A549 (cell line): ENCODE results near the gene GPR153. TPM values are rescaled to one million over a fixed set of nuclear protein-coding genes. Genes with fewer than 3 reads are reported as not detected.

Experiments
- ATAC-seq, 2 experiments: fragments of 200-7000 bp in 1 of 2; fragments of >200 bp in 1 of 2; cut with Nextera tagmentation in 1 of 2; cut with Tn5 transposase in 1 of 2; 3 replicates each; pipeline versions ENCODE4 v1.8.0 to v1.9.1; 2018 to 2020; ENCODE audit warnings: mild to moderate bottlenecking in 1 of 2, moderate library complexity in 1 of 2
- CTCF ChIA-PET: fragments of 300-600 bp; sonication (Branson Sonifier 250); formaldehyde crosslinking; extraction: SDS; loops from one replicate; lab custom pipeline; 2021; ENCODE audit warnings: antibody characterized with exemption, inconsistent platforms; lab: Yijun Ruan, JAX
- POLR2A ChIA-PET: fragments of 350-600 bp; formaldehyde crosslinking; extraction: SDS; loops from one replicate; lab custom pipeline; 2021; ENCODE audit warnings: antibody characterized with exemption, inconsistent platforms; lab: Yijun Ruan, JAX
- DNase-seq, 2 experiments: peaks; one replicate each; pipeline versions ENCODE4 v3.0.0 to v3.0.0-alpha.2; 2011 to 2016; ENCODE audit warnings: low read depth in 1 of 2, low spot score in 1 of 2
- FAIRE-seq: peaks from 2 replicates; lab custom pipeline; 2011; peaks lifted over from hg19 to GRCh38; lab: Jason Lieb, UNC
- H3K27ac ChIP-seq, 2 experiments: fragments of >200 bp; sonication (Bioruptor Twin); formaldehyde crosslinking; 3 replicates each; pipeline ENCODE4 v1.5.1; 2016 to 2017
- H3K4me1 ChIP-seq: fragments of >200 bp; sonication (Bioruptor Twin); formaldehyde crosslinking; 3 replicates; pipeline ENCODE4 v1.6.1; 2016
- H3K4me2 ChIP-seq: fragments of >200 bp; sonication (Bioruptor Twin); formaldehyde crosslinking; 3 replicates; pipeline ENCODE4 v1.6.1; 2016
- H3K4me3 ChIP-seq: fragments of >200 bp; sonication (Bioruptor Twin); formaldehyde crosslinking; 3 replicates; pipeline ENCODE4 v1.5.1; 2016
- H3K9me3 ChIP-seq: fragments of >200 bp; sonication (Bioruptor Twin); formaldehyde crosslinking; 3 replicates; pipeline ENCODE4 v1.6.1; 2016
- CHD2 ChIP-seq: fragments of 150-350 bp; IDR thresholded peaks from 2 replicates; pipeline ENCODE4 v1.6.1; 2014; ENCODE audit warnings: low read length; ENCODE audit not compliant: partially characterized antibody
- CHD4 ChIP-seq: fragments of 200-600 bp; sonication (generic); IDR thresholded peaks from 2 replicates; pipeline ENCODE4 v1.6.1; 2016; ENCODE audit warnings: antibody characterized with exemption, mild to moderate bottlenecking, borderline replicate concordance
- E2F6 ChIP-seq: IDR thresholded peaks from 2 replicates; pipeline ENCODE4 v1.6.1; 2012; ENCODE audit warnings: low read depth, borderline replicate concordance
- ESRRA ChIP-seq: fragments of 150-350 bp; IDR thresholded peaks from 2 replicates; pipeline ENCODE4 v1.6.1; 2014; ENCODE audit warnings: mild to moderate bottlenecking, low read length, borderline replicate concordance
- FOSB ChIP-seq: fragments of 250-450 bp; sonication (Bioruptor Pico); IDR thresholded peaks from 2 replicates; pipeline ENCODE4 v1.5.0; 2020; ENCODE audit warnings: mild to moderate bottlenecking, moderate library complexity
- FOXS1 ChIP-seq: fragments of 250-450 bp; sonication (Bioruptor Pico); IDR thresholded peaks from 2 replicates; pipeline ENCODE4 v1.5.0; 2020; ENCODE audit warnings: mild to moderate bottlenecking, moderate library complexity
- GATA3 ChIP-seq: IDR thresholded peaks from 2 replicates; pipeline ENCODE4 v1.6.1; 2012; ENCODE audit warnings: borderline replicate concordance
- HDAC2 ChIP-seq: fragments of 200-600 bp; sonication (generic); IDR thresholded peaks from 2 replicates; pipeline ENCODE4 v1.6.1; 2016
- HES2 ChIP-seq: fragments of >200 bp; sonication (Bioruptor Twin); formaldehyde crosslinking; IDR thresholded peaks from 2 replicates; pipeline ENCODE4 v1.6.1; 2016
- HOXA7 ChIP-seq: fragments of 250-450 bp; sonication (Bioruptor Pico); IDR thresholded peaks from 2 replicates; pipeline ENCODE4 v1.5.0; 2020; ENCODE audit warnings: mild to moderate bottlenecking, moderate library complexity
- MAFK ChIP-seq: fragments of 450-650 bp; IDR thresholded peaks from 2 replicates; pipeline ENCODE4 v1.6.1; 2014; ENCODE audit not compliant: partially characterized antibody
- MAZ ChIP-seq: fragments of 150-350 bp; IDR thresholded peaks from 2 replicates; pipeline ENCODE4 v1.6.1; 2014; ENCODE audit warnings: antibody characterized with exemption, low read depth, low read length, borderline replicate concordance
- PBX3 ChIP-seq: IDR thresholded peaks from 2 replicates; pipeline ENCODE4 v1.6.1; 2012
- PHF8 ChIP-seq: fragments of 200-600 bp; sonication (generic); IDR thresholded peaks from 2 replicates; pipeline ENCODE4 v1.6.1; 2016; ENCODE audit warnings: low read depth, mild to moderate bottlenecking, antibody characterized with exemption, moderate library complexity, borderline replicate concordance
- RAD21 ChIP-seq, 2 experiments: fragments of >200 bp in 1 of 2; sonication (Bioruptor Twin) in 1 of 2; formaldehyde crosslinking in 1 of 2; IDR thresholded peaks in 1 of 2; conservative IDR thresholded peaks in 1 of 2; 2 replicates in 1 of 2; 3 replicates in 1 of 2; pipeline ENCODE4 v1.6.1; 2012 to 2018; ENCODE audit warnings: inconsistent platforms in 1 of 2
- RFX5 ChIP-seq: fragments of 450-650 bp; IDR thresholded peaks from 2 replicates; pipeline ENCODE4 v1.7.1; 2014; ENCODE audit warnings: antibody characterized with exemption, mild to moderate bottlenecking, moderate library complexity
- RNF2 ChIP-seq: fragments of 200-600 bp; sonication (generic); IDR thresholded peaks from 2 replicates; pipeline ENCODE4 v1.6.1; 2016; ENCODE audit warnings: low read depth, mild to moderate bottlenecking, antibody characterized with exemption, moderate library complexity, borderline replicate concordance
- ZC3H11A ChIP-seq: fragments of 450-650 bp; IDR thresholded peaks from 2 replicates; pipeline ENCODE4 v1.6.1; 2014; ENCODE audit warnings: antibody characterized with exemption, mild to moderate bottlenecking
- WGBS: methylation state at CpG from one replicate; pipeline ENCODE4 v1.1.6; 2017; ENCODE audit errors: missing lambda C conversion rate; 5-methylcytosine and 5-hydroxymethylcytosine counted together
- polyA plus RNA-seq, 4 experiments: library from polyadenylated mRNA; depleted of rRNA in 3 of 4; stranded (reverse); fragments of >200 nt; fragmentation: RNase III in 1 of 4; extraction: RNeasy Plus Mini Kit Qiagen cat#74134 plus additional on column Dnase treatment in 1 of 4; gene quantifications; 2 replicates in 3 of 4; 3 replicates in 1 of 4; pipeline ENCODE4 v1.2.3, GENCODE V29; 2011 to 2017
- TF ChIP-seq, protein P1 (sequence below): IDR thresholded peaks from 2 replicates; pipeline ENCODE4 v1.6.1; 2012
- TF ChIP-seq, protein P2 (sequence below): fragments of 150-350 bp; IDR thresholded peaks from 2 replicates; pipeline ENCODE4 v1.6.1; 2014; ENCODE audit warnings: low read depth, mild to moderate bottlenecking, low read length

GPR153 gene
- polyA plus RNA-seq, 2 of the 4 experiments (the other 2 are of a cell fraction): 0.56 to 1.4 TPM

- H3K4me1 ChIP-seq: peaks cover 9% of the 10 kb centered on the region
- peak overlapping the region; percentile 65 for H3K4me2 ChIP-seq
- H3K4me3 ChIP-seq: peak overlapping the region; percentile 93
- WGBS: 74% methylated on average over 7 of the region's 19 CpGs
- H3K9me3 ChIP-seq: no peaks in the 10 kb centered on the region
- ChIA-PET CTCF (interaction anchor here (0.9 to 2.1 kb wide), 5 partner anchors 8 to 170 kb away, joined by 4 to 9 read pairs (median 5); no protein-coding TSS in a partner anchor), POLR2A (interaction anchor here (0.8 to 1.0 kb wide), 2 partner anchors 10 to 20 kb away, joined by 3 to 5 read pairs; no protein-coding TSS in a partner anchor)
- no peak for FAIRE-seq
- peak overlapping the region; percentile 99 to 100; a peak in 5 of 6 replicates for H3K27ac ChIP-seq
- TF ChIP-seq FOXS1 (CRISPR knock-in tag) (no peak), ZC3H11A (no peak), RFX5 (no peak), MAFK (no peak), FOSB (CRISPR knock-in tag) (no peak), MAZ (no peak), PHF8 (no peak)
- TF ChIP-seq, protein P1, sequence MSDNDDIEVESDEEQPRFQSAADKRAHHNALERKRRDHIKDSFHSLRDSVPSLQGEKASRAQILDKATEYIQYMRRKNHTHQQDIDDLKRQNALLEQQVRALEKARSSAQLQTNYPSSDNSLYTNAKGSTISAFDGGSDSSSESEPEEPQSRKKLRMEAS: no peak
- TF ChIP-seq, all 56 proteins: peak for 0
- no peak for DNase-seq
- ATAC-seq: no peak
These were observed 53.6 kb downstream of the GPR153 start for GRCh38 chr1:6207075-6207885.

DNA sequence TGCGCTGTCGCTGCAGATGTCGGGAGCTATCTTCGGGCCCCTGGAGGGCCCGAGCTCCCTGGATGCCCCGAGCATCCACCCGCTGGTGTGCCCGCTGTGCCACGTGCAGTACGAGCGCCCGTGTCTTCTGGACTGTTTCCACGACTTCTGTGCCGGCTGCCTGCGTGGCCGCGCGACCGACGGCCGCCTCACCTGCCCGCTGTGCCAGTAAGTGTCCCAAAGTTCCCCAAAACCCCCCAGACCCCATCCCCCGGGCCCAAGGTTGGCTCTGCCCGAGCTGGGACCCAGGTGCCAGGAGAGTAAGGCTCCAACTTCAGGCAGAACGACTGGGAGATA lies 54.4 kb downstream of the GPR153 start:
- Histone ChIP-seq H3K9me3 (no peaks in the 10 kb centered on the region), H3K4me2 (peak overlapping the region; percentile 65), H3K4me3 (peak overlapping the region; percentile 93), H3K4me1 (peaks cover 9% of the 10 kb centered on the region), H3K27ac (peak overlapping the region; percentile 99 to 100)
- ATAC-seq: peak in 1 of 2 experiments; percentile 20; a peak in 3 of 6 replicates
- WGBS: 20% methylated on average over 1 of the region's 25 CpGs
- POLR2A ChIA-PET: interaction anchor here (0.6 to 1.0 kb wide), 5 partner anchors 9 to 214 kb away, joined by 3 to 9 read pairs (median 3); partner anchors contain the start of gene ICMT
- no peak for TF ChIP-seq RAD21 (conservative IDR thresholded peaks at IDR 0.05 in 1 of 2, IDR thresholded peaks at IDR 0.05 in 1 of 2)
- no peak for TF ChIP-seq GATA3
- TF ChIP-seq, protein P2, sequence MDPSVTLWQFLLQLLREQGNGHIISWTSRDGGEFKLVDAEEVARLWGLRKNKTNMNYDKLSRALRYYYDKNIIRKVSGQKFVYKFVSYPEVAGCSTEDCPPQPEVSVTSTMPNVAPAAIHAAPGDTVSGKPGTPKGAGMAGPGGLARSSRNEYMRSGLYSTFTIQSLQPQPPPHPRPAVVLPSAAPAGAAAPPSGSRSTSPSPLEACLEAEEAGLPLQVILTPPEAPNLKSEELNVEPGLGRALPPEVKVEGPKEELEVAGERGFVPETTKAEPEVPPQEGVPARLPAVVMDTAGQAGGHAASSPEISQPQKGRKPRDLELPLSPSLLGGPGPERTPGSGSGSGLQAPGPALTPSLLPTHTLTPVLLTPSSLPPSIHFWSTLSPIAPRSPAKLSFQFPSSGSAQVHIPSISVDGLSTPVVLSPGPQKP: no peak
- TF ChIP-seq CHD4: no peak
- no peak for TF ChIP-seq HES2
- TF ChIP-seq CHD2: no peak
- no peak for TF ChIP-seq ESRRA
- TF ChIP-seq PBX3: no peak
- no peak for TF ChIP-seq HDAC2
- no peak for TF ChIP-seq HOXA7
- TF ChIP-seq RNF2: no peak
- no peak for TF ChIP-seq E2F6
- CTCF ChIA-PET: interaction anchor here (0.9 to 3.6 kb wide), 12 partner anchors 8 to 169 kb away, joined by 3 to 26 read pairs (median 6); partner anchors contain the start of gene ICMT
- no peak for DNase-seq
- no peak for FAIRE-seq
